ES-I3 (cell line): ENCODE measurements around the gene PPFIBP1.

ENCODE experiments used
- H3K36me3 ChIP-seq: 2 replicates; pipeline ENCODE4 v1.6.1; 2013; ENCODE audit warnings: mild to moderate bottlenecking, low read length, control low read depth, moderate library complexity; ENCODE audit not compliant: insufficient read depth
- H3K4me1 ChIP-seq: 2 replicates; pipeline ENCODE4 v1.6.1; 2013; ENCODE audit warnings: mild to moderate bottlenecking, control low read depth, low read length; ENCODE audit not compliant: insufficient read depth
- H3K9ac ChIP-seq: 2 replicates; pipeline ENCODE4 v1.6.1; 2013; ENCODE audit warnings: low read depth, mild to moderate bottlenecking, low read length, moderate library complexity
- H3K9me3 ChIP-seq: 2 replicates; pipeline ENCODE4 v1.6.1; 2013; ENCODE audit warnings: mild to moderate bottlenecking, low read length, moderate library complexity; ENCODE audit not compliant: control insufficient read depth, insufficient read depth

Gene PPFIBP1

GRCh38 chr12:27696864-27697564 lies 173.0 kb downstream of the PPFIBP1 start:
- no peaks in the 10 kb centered on the region for H3K4me1 ChIP-seq
- no peak overlapping the region for H3K9ac ChIP-seq
- no peaks in the 10 kb centered on the region for H3K9me3 ChIP-seq
- H3K36me3 ChIP-seq, result no peaks in the 10 kb centered on the region; the same call in 1 of the 2 replicates

GRCh38 chr12:27703720-27704452 lies 179.9 kb downstream of the PPFIBP1 start:
- Histone ChIP-seq H3K4me1 (peaks cover 3% of the 10 kb centered on the region; the same call in 1 of the 2 replicates), H3K36me3 (no peaks in the 10 kb centered on the region; the same call in 1 of the 2 replicates), H3K9me3 (no peaks in the 10 kb centered on the region), H3K9ac (no peak overlapping the region)

GRCh38 chr12:27705263-27705662 lies 181.3 kb downstream of the PPFIBP1 start:
- Histone ChIP-seq H3K4me1 (peaks cover 3% of the 10 kb centered on the region; the same call in 1 of the 2 replicates), H3K36me3 (no peaks in the 10 kb centered on the region), H3K9me3 (no peaks in the 10 kb centered on the region), H3K9ac (no peak overlapping the region)

- H3K36me3 ChIP-seq, result no peaks in the 10 kb centered on the region
- H3K9ac ChIP-seq, result no peak overlapping the region
- H3K4me1 ChIP-seq, result peaks cover 3% of the 10 kb centered on the region; the same call in 1 of the 2 replicates
- H3K9me3 ChIP-seq, result no peaks in the 10 kb centered on the region
These were observed 183.2 kb downstream of the PPFIBP1 start for GRCh38 chr12:27707216-27707615.

GRCh38 chr12:27709212-27709931 lies 185.4 kb downstream of the PPFIBP1 start:
- no peaks in the 10 kb centered on the region for H3K4me1 ChIP-seq
- peak overlapping the region; percentile 94; the same call in 1 of the 2 replicates for H3K9ac ChIP-seq
- H3K9me3 ChIP-seq, result no peaks in the 10 kb centered on the region
- H3K36me3 ChIP-seq, result no peaks in the 10 kb centered on the region

GRCh38 chr12:27709932-27710591 lies 186.1 kb downstream of the PPFIBP1 start:
- Histone ChIP-seq H3K36me3 (no peaks in the 10 kb centered on the region), H3K9me3 (no peaks in the 10 kb centered on the region), H3K4me1 (no peaks in the 10 kb centered on the region), H3K9ac (peak overlapping the region; percentile 94)

GRCh38 chr12:27710592-27711316 lies 186.7 kb downstream of the PPFIBP1 start, which contains the start of gene MRPS35:
Gene MRPS35 (plus strand): TSS chr12:27710832. CDS start chr12:27710844, 12 bp downstream.
- Histone ChIP-seq H3K4me1 (no peaks in the 10 kb centered on the region), H3K9ac (peak within 1 kb of the TSS; percentile 94), H3K36me3 (no peaks in the 10 kb centered on the region), H3K9me3 (no peaks in the 10 kb centered on the region)

GRCh38 chr12:27711317-27711682 lies 187.3 kb downstream of the PPFIBP1 start:
- Histone ChIP-seq H3K4me1 (no peaks in the 10 kb centered on the region), H3K36me3 (no peaks in the 10 kb centered on the region), H3K9me3 (no peaks in the 10 kb centered on the region), H3K9ac (peak overlapping the region; percentile 94)

- Histone ChIP-seq H3K4me1 (no peaks in the 10 kb centered on the region), H3K36me3 (no peaks in the 10 kb centered on the region; the same call in 1 of the 2 replicates), H3K9me3 (no peaks in the 10 kb centered on the region), H3K9ac (no peak overlapping the region)
These were observed 188.0 kb downstream of the PPFIBP1 start for GRCh38 chr12:27711967-27712366.

- no peaks in the 10 kb centered on the region for H3K9me3 ChIP-seq
- H3K4me1 ChIP-seq, result no peaks in the 10 kb centered on the region
- no peak overlapping the region for H3K9ac ChIP-seq
- peaks cover 6% of the 10 kb centered on the region for H3K36me3 ChIP-seq
These were observed 199.2 kb downstream of the PPFIBP1 start for GRCh38 chr12:27723212-27723611.

GRCh38 chr12:27730097-27730588 lies 206.1 kb downstream of the PPFIBP1 start:
- H3K9me3 ChIP-seq, result no peaks in the 10 kb centered on the region
- H3K9ac ChIP-seq, result no peak overlapping the region
- H3K4me1 ChIP-seq, result no peaks in the 10 kb centered on the region
- no peaks in the 10 kb centered on the region for H3K36me3 ChIP-seq

- Histone ChIP-seq H3K9ac (no peak overlapping the region), H3K9me3 (no peaks in the 10 kb centered on the region), H3K4me1 (no peaks in the 10 kb centered on the region), H3K36me3 (no peaks in the 10 kb centered on the region; the same call in 1 of the 2 replicates)
These were observed 208.3 kb downstream of the PPFIBP1 start for GRCh38 chr12:27732281-27732680.

GRCh38 chr12:27733052-27733656 lies 209.1 kb downstream of the PPFIBP1 start:
- H3K4me1 ChIP-seq, result no peaks in the 10 kb centered on the region
- no peak overlapping the region for H3K9ac ChIP-seq
- no peaks in the 10 kb centered on the region for H3K9me3 ChIP-seq
- peaks cover 3% of the 10 kb centered on the region; the same call in 1 of the 2 replicates for H3K36me3 ChIP-seq
